Measurements from ENCODE around the gene LRRC28.

LRRC28 gene

DNA sequence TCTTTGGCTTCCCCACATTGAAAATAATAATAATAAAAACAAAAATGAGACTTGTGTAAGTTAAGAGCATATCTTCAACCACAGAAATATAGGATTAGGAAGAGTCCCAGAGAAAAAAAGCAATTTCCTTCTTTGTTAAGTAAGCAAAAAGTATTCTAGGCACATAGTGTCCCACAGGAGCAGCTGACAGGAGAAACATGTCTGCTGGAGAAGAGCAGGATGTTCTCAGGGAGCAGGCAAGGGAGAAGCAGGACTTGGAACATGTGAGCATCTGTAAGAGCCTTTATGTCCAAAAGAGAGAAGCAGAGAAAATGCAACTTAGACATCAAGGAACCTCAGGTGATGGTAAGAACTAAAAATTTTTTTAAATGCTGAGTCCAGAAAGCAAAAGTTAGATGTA, 40.9 kb upstream of the LRRC28 start:
- H4K20me1 ChIP-seq (ENCODE audit: insufficient read depth, low read length), result no peaks in the 10 kb centered on the region
- no peak overlapping the region for H2AFZ ChIP-seq (ENCODE audit: low read depth, low read length)
- H3K9me3 ChIP-seq (ENCODE audit: insufficient read depth, low read length), result no peaks in the 10 kb centered on the region
- H3K4me3 ChIP-seq (ENCODE audit: low read length), result no peak overlapping the region
- H3K4me2 ChIP-seq (ENCODE audit: low read length), result no peak overlapping the region
- no peaks in the 10 kb centered on the region for H3K79me2 ChIP-seq (ENCODE audit: low read length)
- H3K4me1 ChIP-seq (ENCODE audit: low read length), result no peaks in the 10 kb centered on the region
- no peaks in the 10 kb centered on the region for H3K36me3 ChIP-seq (replicated peaks; ENCODE audit: low read depth, low read length)
- no peak overlapping the region for H3K9ac ChIP-seq (ENCODE audit: low read length)
- TF ChIP-seq EZH2phosphoT487 (IDR thresholded peaks at IDR 0.05; ENCODE audit: low read depth), result no peak
- TF ChIP-seq, protein P1, sequence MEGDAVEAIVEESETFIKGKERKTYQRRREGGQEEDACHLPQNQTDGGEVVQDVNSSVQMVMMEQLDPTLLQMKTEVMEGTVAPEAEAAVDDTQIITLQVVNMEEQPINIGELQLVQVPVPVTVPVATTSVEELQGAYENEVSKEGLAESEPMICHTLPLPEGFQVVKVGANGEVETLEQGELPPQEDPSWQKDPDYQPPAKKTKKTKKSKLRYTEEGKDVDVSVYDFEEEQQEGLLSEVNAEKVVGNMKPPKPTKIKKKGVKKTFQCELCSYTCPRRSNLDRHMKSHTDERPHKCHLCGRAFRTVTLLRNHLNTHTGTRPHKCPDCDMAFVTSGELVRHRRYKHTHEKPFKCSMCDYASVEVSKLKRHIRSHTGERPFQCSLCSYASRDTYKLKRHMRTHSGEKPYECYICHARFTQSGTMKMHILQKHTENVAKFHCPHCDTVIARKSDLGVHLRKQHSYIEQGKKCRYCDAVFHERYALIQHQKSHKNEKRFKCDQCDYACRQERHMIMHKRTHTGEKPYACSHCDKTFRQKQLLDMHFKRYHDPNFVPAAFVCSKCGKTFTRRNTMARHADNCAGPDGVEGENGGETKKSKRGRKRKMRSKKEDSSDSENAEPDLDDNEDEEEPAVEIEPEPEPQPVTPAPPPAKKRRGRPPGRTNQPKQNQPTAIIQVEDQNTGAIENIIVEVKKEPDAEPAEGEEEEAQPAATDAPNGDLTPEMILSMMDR (IDR thresholded peaks at IDR 0.05; ENCODE audit: low read depth, low read length), result no peak
- H3K27me3 ChIP-seq (ENCODE audit: low read depth, low read length), result peaks cover 11% of the 10 kb centered on the region
- H3K27ac ChIP-seq (ENCODE audit: low read length), result no peak overlapping the region

DNA sequence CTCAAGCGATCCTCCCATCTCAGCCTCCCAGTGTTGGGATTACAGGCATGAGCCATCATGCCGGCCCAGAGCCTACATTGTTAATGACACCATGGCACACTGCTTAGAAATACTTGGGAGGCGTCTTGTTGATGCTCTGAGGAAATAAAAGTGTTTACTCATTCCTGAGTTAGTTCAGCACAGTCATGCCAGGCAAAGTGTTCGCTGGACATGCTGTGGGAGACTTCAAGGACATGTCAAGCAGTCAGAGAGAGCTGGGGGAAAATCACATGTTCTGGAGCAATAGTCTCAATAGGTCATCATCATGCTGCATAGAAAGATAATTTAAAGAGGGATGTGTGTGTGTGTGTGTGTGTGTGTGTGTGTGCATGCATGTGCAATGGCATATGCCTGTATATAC, 39.4 kb upstream of the LRRC28 start:
- Histone ChIP-seq H4K20me1 (ENCODE audit: insufficient read depth, low read length) (no peaks in the 10 kb centered on the region), H3K79me2 (ENCODE audit: low read length) (no peaks in the 10 kb centered on the region), H3K27ac (ENCODE audit: low read length) (no peak overlapping the region), H2AFZ (ENCODE audit: low read depth, low read length) (no peak overlapping the region), H3K9ac (ENCODE audit: low read length) (no peak overlapping the region), H3K27me3 (ENCODE audit: low read depth, low read length) (peaks cover 10% of the 10 kb centered on the region), H3K9me3 (ENCODE audit: insufficient read depth, low read length) (no peaks in the 10 kb centered on the region), H3K4me1 (ENCODE audit: low read length) (no peaks in the 10 kb centered on the region), H3K4me2 (ENCODE audit: low read length) (no peak overlapping the region), H3K36me3 (replicated peaks; ENCODE audit: low read depth, low read length) (no peaks in the 10 kb centered on the region), H3K4me3 (ENCODE audit: low read length) (no peak overlapping the region)
- TF ChIP-seq, protein P1 (IDR thresholded peaks at IDR 0.05; ENCODE audit: low read depth, low read length), result no peak
- no peak for TF ChIP-seq EZH2phosphoT487 (IDR thresholded peaks at IDR 0.05; ENCODE audit: low read depth)

DNA sequence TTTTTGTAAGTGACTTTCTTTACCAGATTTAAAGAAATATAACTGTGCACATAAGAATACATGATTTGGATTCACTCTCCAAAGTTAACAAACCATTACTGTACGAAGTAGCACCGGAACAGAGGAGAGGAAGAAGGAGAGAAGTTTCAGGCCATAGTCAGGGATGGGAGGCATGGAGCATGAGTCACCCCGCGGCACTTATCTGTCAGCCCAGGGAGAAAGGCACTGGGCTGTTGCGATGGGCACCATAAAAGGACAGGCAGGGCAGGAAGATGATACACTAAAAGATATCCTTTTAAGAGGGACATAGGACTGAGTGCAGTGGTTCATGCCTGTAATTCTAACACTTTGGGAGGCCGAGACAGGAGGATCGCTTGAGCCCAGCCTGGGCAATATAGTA, 38.9 kb upstream of the LRRC28 start:
- peaks cover 10% of the 10 kb centered on the region for H3K27me3 ChIP-seq (ENCODE audit: low read depth, low read length)
- H3K4me2 ChIP-seq (ENCODE audit: low read length), result no peak overlapping the region
- no peaks in the 10 kb centered on the region for H3K9me3 ChIP-seq (ENCODE audit: insufficient read depth, low read length)
- no peaks in the 10 kb centered on the region for H3K36me3 ChIP-seq (replicated peaks; ENCODE audit: low read depth, low read length)
- H3K4me1 ChIP-seq (ENCODE audit: low read length), result no peaks in the 10 kb centered on the region
- H4K20me1 ChIP-seq (ENCODE audit: insufficient read depth, low read length), result no peaks in the 10 kb centered on the region
- no peak overlapping the region for H2AFZ ChIP-seq (ENCODE audit: low read depth, low read length)
- H3K4me3 ChIP-seq (ENCODE audit: low read length), result no peak overlapping the region
- H3K27ac ChIP-seq (ENCODE audit: low read length), result no peak overlapping the region
- no peaks in the 10 kb centered on the region for H3K79me2 ChIP-seq (ENCODE audit: low read length)
- TF ChIP-seq, protein P1 (IDR thresholded peaks at IDR 0.05; ENCODE audit: low read depth, low read length), result no peak
- no peak for TF ChIP-seq EZH2phosphoT487 (IDR thresholded peaks at IDR 0.05; ENCODE audit: low read depth)
- H3K9ac ChIP-seq (ENCODE audit: low read length), result no peak overlapping the region

DNA sequence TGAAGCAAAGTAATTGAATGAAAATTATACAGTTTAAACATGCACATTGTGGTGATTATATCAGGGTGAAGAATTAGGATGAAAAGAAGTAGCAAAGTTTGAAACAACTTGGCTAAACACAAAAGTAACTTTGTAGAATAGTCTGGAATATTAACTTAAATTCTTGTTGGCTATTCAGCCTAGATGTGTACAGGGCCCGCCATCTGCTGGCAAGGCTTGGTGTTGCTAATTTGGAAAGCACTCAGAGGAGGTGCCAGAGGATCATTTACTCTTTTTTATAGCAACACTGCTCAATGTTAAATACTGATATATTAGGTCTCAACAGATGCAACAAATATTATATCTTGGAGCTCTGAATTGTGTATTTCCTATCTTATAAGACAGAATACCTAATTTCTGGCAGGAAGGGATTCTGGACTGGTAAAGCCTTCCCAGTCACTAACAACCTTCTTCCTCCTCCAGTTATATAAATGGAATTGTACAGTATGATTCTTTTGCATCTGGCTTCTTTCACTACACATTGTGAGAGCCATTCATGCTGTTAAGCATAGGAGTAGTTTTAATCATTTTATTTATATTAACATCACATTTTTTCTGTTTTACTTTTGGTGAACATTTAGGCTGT, 38.0 kb upstream of the LRRC28 start:
- Histone ChIP-seq H3K4me2 (ENCODE audit: low read length) (no peak overlapping the region), H3K36me3 (replicated peaks; ENCODE audit: low read depth, low read length) (no peaks in the 10 kb centered on the region), H3K9ac (ENCODE audit: low read length) (no peak overlapping the region), H4K20me1 (ENCODE audit: insufficient read depth, low read length) (no peaks in the 10 kb centered on the region), H2AFZ (ENCODE audit: low read depth, low read length) (no peak overlapping the region), H3K4me1 (ENCODE audit: low read length) (no peaks in the 10 kb centered on the region), H3K27ac (ENCODE audit: low read length) (no peak overlapping the region), H3K27me3 (ENCODE audit: low read depth, low read length) (peaks cover 18% of the 10 kb centered on the region), H3K79me2 (ENCODE audit: low read length) (no peaks in the 10 kb centered on the region), H3K9me3 (ENCODE audit: insufficient read depth, low read length) (no peaks in the 10 kb centered on the region), H3K4me3 (ENCODE audit: low read length) (no peak overlapping the region)
- TF ChIP-seq, protein P1 (IDR thresholded peaks at IDR 0.05; ENCODE audit: low read depth, low read length), result peak; percentile 96
- TF ChIP-seq EZH2phosphoT487 (IDR thresholded peaks at IDR 0.05; ENCODE audit: low read depth), result no peak

Data from OCI-LY3 (cell line).